Endothelial cell of umbilical vein (primary cell): ENCODE results near the gene TMEM250. TPM values are rescaled to one million over a fixed set of nuclear protein-coding genes. Genes with fewer than 3 reads are reported as not detected.

Experiments
- BruUV-seq: library from RNA; stranded (reverse); fragments of 400-500 nt; replicated peaks from 2 replicates; lab custom pipeline; 2021; lab: Mats Ljungman, UMichigan
- CTCF ChIA-PET: fragments of 300-600, 350-600 bp; sonication (Branson Sonifier 250); formaldehyde crosslinking; loops from one replicate; lab custom pipeline; 2021; ENCODE audit warnings: antibody characterized with exemption, inconsistent platforms; lab: Charles Lee
- POLR2A ChIA-PET: fragments of 300-600, 350-600 bp; sonication (Branson Sonifier 250); formaldehyde crosslinking; loops from one replicate; lab custom pipeline; 2021; ENCODE audit warnings: antibody characterized with exemption, inconsistent platforms; lab: Charles Lee
- DNase-seq: peaks from one replicate; pipeline ENCODE4 v3.0.0-alpha.2; 2011; ENCODE audit warnings: low read depth, low spot score
- FAIRE-seq: peaks from 2 replicates; lab custom pipeline; 2011; peaks lifted over from hg19 to GRCh38; lab: Jason Lieb, UNC
- H2AFZ ChIP-seq: 2 replicates; pipeline ENCODE4 v1.6.0; 2012; ENCODE audit warnings: low read depth, low read length, control low read depth, inconsistent platforms
- H3K27ac ChIP-seq: 2 replicates; pipeline ENCODE4 v1.5.1; 2011; ENCODE audit warnings: low read depth, mild to moderate bottlenecking, control low read depth, low read length, moderate library complexity; ENCODE audit not compliant: insufficient read depth
- H3K27me3 ChIP-seq, 2 experiments: 2 replicates each; pipeline versions ENCODE4 v1.6.0 to v1.6.1; 2011; ENCODE audit warnings: low read length in 2 of 2, mixed read lengths in 1 of 2; ENCODE audit not compliant: control insufficient read depth in 2 of 2, insufficient read depth in 2 of 2
- H3K36me3 ChIP-seq, 2 experiments: 2 replicates in 1 of 2; 3 replicates in 1 of 2; pipeline ENCODE4 v1.5.1; 2011; ENCODE audit warnings: low read length in 2 of 2, mild to moderate bottlenecking in 1 of 2, moderate library complexity in 1 of 2; ENCODE audit not compliant: control insufficient read depth in 2 of 2, insufficient read depth in 2 of 2; ENCODE audit errors: extremely low read depth in 1 of 2
- H3K4me1 ChIP-seq: 3 replicates; pipeline ENCODE4 v1.5.1; 2011; ENCODE audit warnings: mild to moderate bottlenecking, low read length; ENCODE audit not compliant: control insufficient read depth, insufficient read depth; ENCODE audit errors: extremely low read depth
- H3K4me2 ChIP-seq: 2 replicates; pipeline ENCODE4 v1.6.1; 2011; ENCODE audit warnings: low read length, control low read depth, mixed read lengths; ENCODE audit not compliant: insufficient read depth
- H3K4me3 ChIP-seq, 3 experiments: fragments of 200-600 bp in 1 of 3; sonication (generic), shearing (Covaris generic) in 1 of 3; replicated peaks in 1 of 3; 2 replicates each; pipeline ENCODE4 v1.5.1; 2011 to 2016; ENCODE audit warnings: control low read depth in 3 of 3, low read length in 3 of 3, mild to moderate bottlenecking in 2 of 3, inconsistent platforms in 1 of 3, low read depth in 1 of 3, moderate library complexity in 1 of 3; ENCODE audit not compliant: insufficient read depth in 1 of 3
- H3K79me2 ChIP-seq: 2 replicates; pipeline ENCODE4 v1.6.0; 2012; ENCODE audit warnings: low read length, inconsistent platforms; ENCODE audit not compliant: control insufficient read depth, insufficient read depth
- H3K9ac ChIP-seq: replicated peaks from 2 replicates; pipeline ENCODE3; 2011; ENCODE audit warnings: low read length, control low read depth; ENCODE audit not compliant: insufficient read depth; ENCODE audit errors: extremely low read depth
- H3K9me1 ChIP-seq: replicated peaks from 3 replicates; pipeline ENCODE4 v1.6.0; 2011; ENCODE audit warnings: mild to moderate bottlenecking, low read length; ENCODE audit not compliant: control insufficient read depth, insufficient read depth; ENCODE audit errors: extremely low read depth
- H3K9me3 ChIP-seq: replicated peaks from 2 replicates; pipeline ENCODE4 v1.5.1; 2012; ENCODE audit warnings: low read length, inconsistent platforms; ENCODE audit not compliant: control insufficient read depth, insufficient read depth
- H4K20me1 ChIP-seq: replicated peaks from 2 replicates; pipeline ENCODE3; 2011; ENCODE audit warnings: mild to moderate bottlenecking, low read length; ENCODE audit not compliant: control insufficient read depth, insufficient read depth; ENCODE audit errors: extremely low read depth
- EZH2 ChIP-seq: IDR thresholded peaks from 2 replicates; pipeline ENCODE4 v1.6.1; 2012; ENCODE audit warnings: borderline replicate concordance, low read depth, mild to moderate bottlenecking, moderate library complexity, low read length, inconsistent platforms; ENCODE audit not compliant: severe bottlenecking
- FOS ChIP-seq: IDR thresholded peaks from 2 replicates; pipeline ENCODE4 v1.6.1; 2011; ENCODE audit warnings: mild to moderate bottlenecking, low read length, moderate library complexity, borderline replicate concordance; ENCODE audit not compliant: insufficient read depth
- GATA2 ChIP-seq: IDR thresholded peaks from 2 replicates; pipeline ENCODE4 v1.7.0; 2011; ENCODE audit warnings: low read depth, mild to moderate bottlenecking, moderate library complexity, mixed read lengths, low read length; ENCODE audit not compliant: insufficient read length, insufficient read depth
- JUN ChIP-seq: IDR thresholded peaks from 2 replicates; pipeline ENCODE4 v1.6.1; 2011; ENCODE audit warnings: borderline replicate concordance, low read depth; ENCODE audit not compliant: insufficient read length, insufficient read depth
- MYC ChIP-seq: IDR thresholded peaks from one replicate; pipeline ENCODE4 v1.6.1; 2011; ENCODE audit warnings: mild to moderate bottlenecking, low read depth, low read length
- POLR2A ChIP-seq: IDR thresholded peaks from 2 replicates; pipeline ENCODE4 v1.6.1; 2012; ENCODE audit warnings: low read depth, mild to moderate bottlenecking, control low read depth, low read length
- POLR2AphosphoS5 ChIP-seq: IDR thresholded peaks from 2 replicates; pipeline ENCODE4 v1.6.1; 2012; ENCODE audit warnings: low read depth, mild to moderate bottlenecking, control low read depth, low read length, moderate library complexity; ENCODE audit not compliant: insufficient read depth
- dilution Hi-C: fragments of 300-500 bp; cut with MboI; formaldehyde crosslinking; loops from one replicate; pipeline ENCODE4 v1.15.0; 2019; ENCODE audit warnings: low sequenced_read_pairs; ENCODE audit not compliant: extremely low pct_ligation_motif_present
- intact Hi-C: fragments of 100-400 bp; cut with micrococcal nuclease; formaldehyde crosslinking; loops from one replicate; pipeline ENCODE4 v1.10.0; 2022
- polyA plus RNA-seq, 4 experiments: library from polyadenylated mRNA; depleted of rRNA in 3 of 4; stranded (reverse) in 3 of 4; unstranded in 1 of 4; fragments of >200 nt; gene quantifications; 2 replicates each; pipeline versions ENCODE4 v1.2.1 to v1.2.3, GENCODE V29; 2011 to 2012; ENCODE audit warnings: missing spikeins in 1 of 4
- total RNA-seq: library from RNA; stranded (reverse); gene quantifications from 2 replicates; pipeline ENCODE4 v1.2.3, GENCODE V29; 2021
- TF ChIP-seq, protein P1 (sequence below): IDR thresholded peaks from 2 replicates; pipeline ENCODE4 v1.6.1; 2011; ENCODE audit not compliant: insufficient read depth, insufficient read length
- TF ChIP-seq, protein P2 (sequence below), 2 donors: IDR thresholded peaks; 1 replicate in 1 of 2; 2 replicates in 1 of 2; pipeline ENCODE4 v1.5.1; 2011; ENCODE audit warnings: low read length in 2 of 2, mild to moderate bottlenecking in 2 of 2, moderate library complexity in 2 of 2, control low read depth in 1 of 2, inconsistent platforms in 1 of 2, low read depth in 1 of 2; ENCODE audit not compliant: insufficient read depth in 1 of 2; ENCODE audit errors: extremely low read depth in 1 of 2

TMEM250 gene
- total and polyA plus RNA-seq, 2 donors (not counting 3 experiments of a cell fraction or from before 2014, with no cell fraction given): 24.9 to 49.9 TPM

- Histone ChIP-seq H4K20me1 (no peaks in the 10 kb centered on the region), H3K79me2 (peaks cover 70% of the 10 kb centered on the region)
- BruUV-seq: no TSS peak
These were observed 41.2 kb downstream of the TMEM250 start for GRCh38 chr9:136077491-136077890.

More at GRCh38 chr9:136077491-136077890, 41.2 kb downstream of the TMEM250 start:
- CTCF ChIA-PET: no interaction called here
- H3K4me3 ChIP-seq: no peak overlapping the region
- H3K4me1 ChIP-seq: no peaks in the 10 kb centered on the region
- no peak for TF ChIP-seq MYC
- no peak for TF ChIP-seq JUN
- TF ChIP-seq FOS: no peak
- TF ChIP-seq, protein P1, sequence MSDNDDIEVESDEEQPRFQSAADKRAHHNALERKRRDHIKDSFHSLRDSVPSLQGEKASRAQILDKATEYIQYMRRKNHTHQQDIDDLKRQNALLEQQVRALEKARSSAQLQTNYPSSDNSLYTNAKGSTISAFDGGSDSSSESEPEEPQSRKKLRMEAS: no peak
- TF ChIP-seq, protein P2, sequence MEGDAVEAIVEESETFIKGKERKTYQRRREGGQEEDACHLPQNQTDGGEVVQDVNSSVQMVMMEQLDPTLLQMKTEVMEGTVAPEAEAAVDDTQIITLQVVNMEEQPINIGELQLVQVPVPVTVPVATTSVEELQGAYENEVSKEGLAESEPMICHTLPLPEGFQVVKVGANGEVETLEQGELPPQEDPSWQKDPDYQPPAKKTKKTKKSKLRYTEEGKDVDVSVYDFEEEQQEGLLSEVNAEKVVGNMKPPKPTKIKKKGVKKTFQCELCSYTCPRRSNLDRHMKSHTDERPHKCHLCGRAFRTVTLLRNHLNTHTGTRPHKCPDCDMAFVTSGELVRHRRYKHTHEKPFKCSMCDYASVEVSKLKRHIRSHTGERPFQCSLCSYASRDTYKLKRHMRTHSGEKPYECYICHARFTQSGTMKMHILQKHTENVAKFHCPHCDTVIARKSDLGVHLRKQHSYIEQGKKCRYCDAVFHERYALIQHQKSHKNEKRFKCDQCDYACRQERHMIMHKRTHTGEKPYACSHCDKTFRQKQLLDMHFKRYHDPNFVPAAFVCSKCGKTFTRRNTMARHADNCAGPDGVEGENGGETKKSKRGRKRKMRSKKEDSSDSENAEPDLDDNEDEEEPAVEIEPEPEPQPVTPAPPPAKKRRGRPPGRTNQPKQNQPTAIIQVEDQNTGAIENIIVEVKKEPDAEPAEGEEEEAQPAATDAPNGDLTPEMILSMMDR (IDR thresholded peaks at IDR 0.05; ENCODE audit: extremely low read depth in 1 of 2, insufficient read depth in 1 of 2, low read depth in 1 of 2, low read length in 2 of 2): no peak
- no peak for TF ChIP-seq POLR2AphosphoS5
- no peak for TF ChIP-seq GATA2
- no peak for TF ChIP-seq EZH2
- TF ChIP-seq POLR2A: no peak
- POLR2A ChIA-PET: no interaction called here
- H3K36me3 ChIP-seq: peaks cover 0 to 8% of the 10 kb centered on the region in 2 experiments
- H3K27me3 ChIP-seq: no peaks in the 10 kb centered on the region
- FAIRE-seq (no peak), DNase-seq (no peak)
- dilution Hi-C loops (no loop called here), intact Hi-C loops (no loop called here)
- no peak overlapping the region for H3K27ac ChIP-seq
- H3K9me3 ChIP-seq: no peaks in the 10 kb centered on the region
- no peak overlapping the region for H2AFZ ChIP-seq
- no peak overlapping the region for H3K9ac ChIP-seq
- no peaks in the 10 kb centered on the region for H3K9me1 ChIP-seq
- no peak overlapping the region for H3K4me2 ChIP-seq
